HG03135 (cell line): ENCODE data around the gene AGO1.

Experiments
- ATAC-seq: cut with Tn5 transposase; IDR thresholded peaks from one replicate; pipeline ENCODE4 v1.9.1; 2021; ENCODE audit warnings: mild to moderate bottlenecking, moderate library complexity; ENCODE audit not compliant: unreplicated experiment

Gene AGO1

DNA sequence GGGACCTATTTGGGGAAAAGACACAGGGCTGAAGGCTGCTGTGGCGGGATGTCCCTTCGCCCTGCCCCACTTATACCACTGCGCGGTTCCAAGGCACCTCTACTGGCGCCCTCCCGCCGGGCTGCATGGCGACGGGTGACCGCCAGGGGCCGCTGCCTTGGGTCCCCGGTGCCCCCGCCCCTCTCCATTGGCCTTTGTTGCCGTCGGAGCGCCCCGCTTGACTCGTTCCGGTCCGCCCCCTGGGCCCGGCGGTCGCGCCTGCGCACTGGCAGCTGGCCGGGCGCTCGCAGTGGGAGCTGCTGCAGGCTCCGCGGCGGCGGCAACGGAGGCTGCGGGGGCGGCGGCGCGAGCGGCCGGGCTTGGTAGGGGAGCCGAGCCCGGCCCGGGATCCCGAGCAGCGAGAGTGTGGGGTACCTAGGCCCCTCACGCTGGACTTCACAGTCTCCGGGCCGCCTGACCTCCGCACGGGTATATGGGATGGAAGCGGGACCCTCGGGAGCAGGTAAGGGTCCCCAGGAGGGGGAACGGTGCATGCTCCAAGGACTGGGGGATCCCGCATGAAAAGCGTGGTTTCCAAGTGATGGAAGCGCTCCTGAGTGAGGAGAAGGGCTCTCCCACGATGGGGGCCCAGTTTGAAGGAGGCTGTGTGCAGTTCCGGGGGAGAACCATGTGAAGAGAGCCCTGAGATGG lies at the start of gene AGO1:
AGO1 (plus strand) TSS at position 265 of the 690 bp plus-strand sequence; CDS start at position 478, 213 bp downstream.
- peak; percentile 80 for ATAC-seq

DNA sequence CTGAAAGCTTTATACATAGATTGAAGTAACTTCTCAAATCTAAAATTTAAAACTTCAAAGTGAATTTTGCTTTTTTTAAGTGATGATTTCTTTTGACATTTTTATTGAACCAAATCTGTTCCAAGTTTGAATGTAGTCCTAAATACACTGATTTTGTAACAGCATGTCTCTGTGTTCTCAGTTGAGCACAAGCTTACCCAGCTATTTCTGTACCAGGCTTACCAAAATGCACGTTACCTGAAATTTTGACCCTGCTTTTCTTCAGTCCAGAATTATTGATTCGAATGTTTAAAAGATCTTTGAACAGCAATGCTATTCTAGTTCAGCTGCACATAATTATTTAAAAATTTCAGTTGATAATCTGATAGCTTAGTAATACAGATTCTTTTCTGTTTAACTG lies 49.6 kb upstream of the AGO1 start:
- no peak for ATAC-seq

DNA sequence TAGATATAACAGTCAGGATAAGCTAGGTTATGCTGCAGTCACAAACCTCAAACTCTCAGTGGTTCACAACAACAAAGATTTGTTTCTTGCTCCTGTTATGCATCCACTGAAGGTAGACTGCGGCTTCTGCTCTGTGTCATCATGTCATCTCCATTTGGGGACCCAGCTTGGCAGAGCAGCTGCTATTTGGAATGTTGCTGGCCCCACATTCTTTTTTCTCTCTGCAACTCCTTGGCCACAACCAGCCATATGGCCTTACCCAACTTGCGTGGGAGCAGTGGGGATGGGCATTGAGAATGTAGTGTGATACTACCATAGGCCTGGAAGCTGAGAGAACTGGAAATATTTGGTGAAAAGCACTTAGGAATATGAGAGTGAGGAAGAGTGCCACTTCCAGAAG lies 48.8 kb upstream of the AGO1 start:
- ATAC-seq = no peak

DNA sequence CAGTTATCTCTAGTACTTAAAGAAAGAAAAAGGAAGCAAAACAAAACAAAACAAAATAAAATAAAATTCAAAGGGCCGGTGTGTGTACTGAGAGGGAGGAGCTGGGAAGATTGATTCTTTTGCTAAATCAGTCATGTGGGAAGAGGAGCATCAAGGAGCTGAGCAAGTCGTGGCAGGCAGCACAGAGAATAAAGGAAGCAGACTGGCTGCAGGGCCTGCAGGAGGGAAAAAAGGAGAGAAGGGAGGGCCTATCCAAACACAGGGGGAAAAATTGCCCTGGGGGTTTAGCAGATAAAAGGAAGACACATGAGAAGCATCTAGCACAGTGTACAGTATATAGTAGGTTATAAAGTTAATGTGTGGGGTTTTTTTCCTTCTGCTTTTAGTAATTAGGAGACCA lies 47.6 kb upstream of the AGO1 start:
- ATAC-seq = no peak

DNA sequence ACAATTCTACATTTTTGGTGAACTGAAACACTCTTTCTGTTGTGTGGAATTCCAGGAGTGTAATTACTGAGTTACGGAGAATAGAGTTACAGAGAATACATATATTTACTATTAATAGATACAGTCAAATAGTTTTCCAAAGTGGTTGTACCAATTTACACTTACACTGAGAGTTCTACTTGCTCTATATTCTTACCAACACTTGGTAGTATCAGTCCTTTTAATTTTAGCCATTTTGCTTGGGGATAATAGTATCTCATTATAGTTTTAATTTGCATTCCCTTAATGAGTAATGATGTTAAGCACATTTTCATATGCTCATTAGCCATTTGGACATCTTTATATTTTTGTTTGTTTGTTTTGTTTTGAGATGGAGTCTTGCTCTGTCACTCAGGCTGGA lies 46.3 kb upstream of the AGO1 start:
- ATAC-seq = no peak

DNA sequence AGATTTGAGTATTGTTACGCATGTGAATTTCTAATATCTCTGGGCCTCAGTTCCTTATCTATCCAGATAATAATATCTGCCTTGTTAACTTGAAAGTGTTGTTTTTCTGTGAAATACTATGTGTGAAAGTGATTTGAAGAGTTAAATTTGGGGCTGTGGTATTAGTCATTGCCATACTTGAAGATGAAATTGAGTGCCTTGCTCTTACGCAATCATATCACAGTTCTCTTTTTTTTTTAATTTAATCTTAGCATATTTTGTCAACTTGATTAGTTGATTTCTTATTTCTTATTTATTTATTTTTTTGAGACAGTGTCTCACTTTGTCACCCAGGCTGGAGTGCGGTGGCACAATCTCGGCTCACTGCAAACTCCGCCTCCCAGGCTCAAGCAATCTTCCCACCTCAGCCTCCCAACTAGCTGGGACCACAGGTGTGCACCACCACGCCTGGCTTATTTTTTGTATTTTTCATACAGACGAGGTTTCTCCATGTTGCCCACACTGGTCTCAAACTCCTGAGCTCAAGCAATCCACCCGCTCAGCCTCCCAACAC lies 44.2 kb upstream of the AGO1 start:
- ATAC-seq = no peak

DNA sequence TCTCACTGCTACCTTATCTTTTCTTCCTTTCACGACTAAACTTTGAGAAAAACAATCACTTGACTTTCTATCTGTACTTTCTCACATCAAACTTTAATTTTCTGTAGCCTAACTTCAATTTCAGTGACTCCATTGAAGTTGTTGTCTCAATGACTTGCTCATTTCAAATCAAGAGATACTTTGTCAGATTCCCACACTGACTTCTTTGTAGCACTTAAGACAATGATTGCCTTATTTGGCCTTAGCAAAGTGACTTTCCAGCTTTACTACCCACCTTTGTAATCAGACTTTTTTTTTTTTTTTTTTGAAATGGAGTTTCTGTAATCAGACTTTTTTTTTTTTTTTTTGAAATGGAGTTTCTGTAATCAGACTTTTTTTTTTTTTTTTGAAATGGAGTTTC lies 38.2 kb upstream of the AGO1 start:
- ATAC-seq = no peak

DNA sequence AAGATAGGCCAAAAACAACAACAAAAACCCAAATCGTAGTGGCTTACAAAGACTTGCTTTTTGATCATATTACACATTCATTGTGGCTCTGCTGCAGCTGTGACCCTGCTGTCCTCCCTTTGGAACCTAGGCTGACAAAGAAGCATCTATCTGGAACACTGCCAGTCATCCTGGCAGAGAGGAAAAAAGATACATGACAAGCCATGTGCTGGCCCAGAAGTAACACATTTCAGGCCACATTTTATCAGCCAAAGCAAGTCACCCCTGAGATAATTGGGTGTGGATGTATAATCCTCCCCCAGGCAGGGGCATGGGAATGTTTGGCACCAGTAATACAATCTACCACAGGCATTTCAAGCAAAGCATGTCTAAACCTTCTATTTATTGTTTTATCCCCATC lies 37.2 kb upstream of the AGO1 start:
- ATAC-seq = no peak

DNA sequence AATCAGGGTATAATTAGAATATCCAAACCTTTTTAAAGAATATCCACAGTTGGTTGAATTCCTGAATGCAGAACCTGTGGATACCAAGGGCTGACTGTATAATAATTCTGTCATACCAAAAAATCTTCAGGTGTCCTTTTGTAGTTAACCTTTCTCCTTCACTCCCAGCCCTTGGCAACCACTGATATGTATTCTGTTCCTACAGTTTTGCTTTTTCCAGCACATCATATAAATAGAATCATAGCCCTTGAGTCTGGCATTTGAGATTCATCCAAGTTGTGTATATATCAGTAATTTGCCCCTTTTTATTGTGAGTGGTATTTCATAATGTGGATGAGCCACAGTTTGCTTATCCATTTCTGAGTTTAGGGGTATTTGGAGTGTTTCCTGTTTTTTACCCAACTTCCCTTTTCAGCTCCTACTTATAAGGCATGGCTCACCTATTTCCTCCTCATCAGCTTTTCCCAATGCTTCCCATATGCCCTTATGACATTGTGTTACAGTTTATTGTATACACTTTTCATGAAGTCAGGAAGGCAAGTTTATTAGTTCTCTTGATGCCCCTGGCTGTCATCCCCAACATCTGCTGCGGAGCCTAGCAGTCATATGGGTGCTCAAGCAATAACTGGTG lies 35.0 kb upstream of the AGO1 start:
- ATAC-seq = no peak

DNA sequence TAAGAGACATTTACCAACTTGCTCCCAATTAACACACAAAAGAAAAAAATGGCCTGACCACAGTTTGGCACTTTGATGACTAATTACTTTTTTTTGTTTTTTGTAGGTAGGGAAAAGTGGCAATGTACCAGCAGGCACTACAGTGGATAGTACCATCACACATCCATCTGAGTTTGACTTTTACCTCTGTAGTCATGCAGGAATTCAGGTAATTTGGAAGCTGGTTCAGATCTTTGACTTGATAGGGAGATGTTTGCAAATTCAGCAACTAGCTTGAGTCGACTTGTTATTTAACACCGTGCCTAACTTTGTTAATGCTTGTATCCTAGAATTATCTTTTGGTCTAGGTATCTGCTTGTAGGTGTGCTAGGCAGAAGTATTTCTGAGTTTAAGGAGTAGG lies 33.0 kb upstream of the AGO1 start:
- no peak for ATAC-seq

DNA sequence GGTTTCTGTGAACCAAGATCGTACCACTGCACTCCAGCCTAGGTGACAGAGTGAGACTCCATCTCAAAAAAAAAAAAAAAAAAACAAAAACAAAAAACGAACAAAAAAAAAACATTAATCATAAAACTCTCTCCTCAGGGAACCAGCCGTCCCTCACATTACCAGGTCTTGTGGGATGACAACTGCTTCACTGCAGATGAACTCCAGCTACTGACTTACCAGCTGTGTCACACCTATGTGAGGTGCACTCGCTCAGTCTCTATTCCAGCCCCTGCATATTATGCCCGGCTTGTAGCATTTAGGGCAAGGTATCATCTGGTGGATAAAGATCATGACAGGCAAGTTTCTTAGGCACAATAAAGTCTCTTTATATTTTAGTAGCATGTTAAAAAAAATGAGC lies 32.3 kb upstream of the AGO1 start:
- ATAC-seq = no peak

DNA sequence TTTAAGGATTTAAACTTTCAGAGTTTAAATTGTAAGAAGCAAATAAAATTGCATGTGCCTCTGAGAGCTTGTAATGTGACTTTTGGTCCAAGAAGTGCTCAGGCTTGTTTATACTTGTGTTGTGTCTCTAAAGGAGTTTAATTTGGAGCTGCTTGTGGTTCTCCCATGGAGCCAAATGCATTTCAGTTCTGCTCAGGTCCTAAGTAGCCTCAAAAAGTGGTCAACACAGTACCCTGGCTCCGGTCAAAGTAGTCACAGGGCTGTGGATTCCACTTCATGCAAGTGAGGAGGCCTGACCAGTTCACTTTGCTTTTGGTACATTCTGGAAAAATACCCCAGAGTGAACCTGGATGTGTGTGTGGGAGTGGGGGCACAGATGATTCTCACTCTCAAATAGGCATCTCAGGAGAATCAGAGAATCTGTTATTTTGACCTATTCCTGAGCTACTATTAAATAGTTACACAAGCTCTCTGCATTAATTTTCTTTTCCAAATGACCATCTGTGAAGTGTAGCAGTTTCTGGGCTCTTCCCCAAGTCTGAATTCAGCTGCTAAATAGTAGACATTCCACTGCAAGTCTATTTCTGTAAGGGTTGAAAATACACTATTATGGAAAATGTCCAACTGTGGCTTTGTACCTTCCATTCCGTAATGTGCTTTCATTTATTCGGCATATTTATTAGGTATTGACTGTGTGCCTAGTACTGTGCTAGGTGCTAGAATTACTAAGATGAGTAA lies 31.7 kb upstream of the AGO1 start:
- no peak for ATAC-seq

DNA sequence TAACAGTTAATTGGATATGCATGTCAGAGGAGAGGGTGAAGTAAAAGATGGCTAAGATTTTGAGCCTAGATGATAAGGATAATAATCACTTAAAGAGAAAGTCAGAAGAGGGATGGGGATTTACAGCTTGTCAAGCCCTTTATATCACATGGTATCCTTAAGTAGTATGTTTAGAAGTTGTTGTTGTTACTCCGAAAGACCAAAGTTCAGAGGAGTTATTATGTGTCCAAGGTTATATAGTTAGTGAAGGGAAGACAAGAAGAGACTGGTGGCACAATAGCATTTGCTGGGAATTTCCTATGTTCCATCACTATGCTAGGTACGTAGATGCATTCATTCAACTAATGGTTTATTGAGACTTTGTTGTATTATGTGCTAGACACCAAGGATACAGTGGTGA lies 30.8 kb upstream of the AGO1 start:
- no peak for ATAC-seq

DNA sequence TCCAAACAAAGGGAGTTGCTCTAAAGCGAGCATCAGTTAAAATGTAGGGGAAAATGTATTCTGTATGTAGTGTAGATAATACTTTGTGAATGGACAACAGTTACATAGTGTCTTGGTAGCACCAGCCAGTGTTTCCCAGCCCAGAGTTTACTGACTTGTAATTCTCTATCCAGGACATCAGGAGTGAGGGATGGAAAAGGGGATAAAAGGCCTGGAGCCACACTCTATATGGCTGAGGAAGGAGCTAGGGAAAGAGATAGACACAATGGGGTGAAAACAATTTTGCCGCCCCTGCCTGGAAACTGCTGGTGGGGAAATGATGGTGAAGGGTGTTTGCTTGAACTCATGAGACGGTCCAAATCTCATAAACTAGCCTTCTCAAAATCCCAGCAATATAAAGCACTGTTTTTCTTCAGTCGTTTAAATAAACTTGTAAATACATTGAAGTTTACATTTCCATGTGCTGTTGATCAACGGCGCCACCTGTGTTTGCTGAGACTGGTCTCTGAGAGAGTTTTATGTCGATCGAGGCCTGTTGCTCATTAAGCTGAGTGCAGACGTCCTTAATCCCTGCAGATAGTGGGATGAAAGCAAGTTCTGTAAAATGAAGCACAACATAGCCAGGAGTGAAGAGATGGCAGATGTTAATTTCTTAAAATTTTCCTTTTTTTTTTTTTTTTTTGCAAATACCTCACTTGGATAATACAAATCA lies 27.9 kb upstream of the AGO1 start:
- no peak for ATAC-seq

DNA sequence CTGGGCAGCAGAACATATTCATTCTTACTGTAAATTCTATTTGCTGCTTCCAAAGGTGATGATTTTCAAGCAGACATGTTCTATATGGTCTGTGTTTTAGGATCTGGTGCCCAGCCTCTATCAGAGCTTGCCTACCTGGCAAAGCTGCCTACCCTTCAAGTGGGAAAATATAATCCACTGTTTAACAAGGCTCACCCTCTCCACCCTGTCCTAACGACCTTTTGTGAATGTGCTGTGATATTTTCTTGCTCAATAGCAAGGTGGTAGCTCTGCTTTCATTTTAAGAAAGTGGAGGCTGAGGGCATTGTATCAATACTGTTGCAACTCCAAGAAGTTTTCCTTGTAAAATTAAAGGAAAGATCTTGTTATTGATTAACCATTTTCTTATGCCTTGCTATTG lies 26.0 kb upstream of the AGO1 start:
- ATAC-seq = no peak

DNA sequence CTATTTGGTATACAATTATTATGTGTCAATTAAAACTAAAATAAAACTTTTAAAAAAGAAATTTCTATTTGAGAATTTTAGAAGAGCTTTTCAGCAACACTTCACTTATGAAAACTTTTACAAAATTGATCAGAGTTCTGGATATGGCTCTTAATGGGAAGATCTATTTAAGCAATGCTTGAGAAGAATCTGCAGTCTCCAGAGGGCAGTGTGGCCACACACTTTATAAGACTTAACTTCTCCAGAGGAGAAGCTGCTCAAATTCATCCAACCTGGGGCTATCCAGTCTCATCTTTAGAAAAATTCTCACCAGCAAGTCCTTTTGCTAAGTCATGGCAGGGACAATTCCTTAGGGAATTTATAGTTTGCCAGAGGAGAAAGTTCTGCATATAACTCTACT lies 25.2 kb upstream of the AGO1 start:
- no peak for ATAC-seq

DNA sequence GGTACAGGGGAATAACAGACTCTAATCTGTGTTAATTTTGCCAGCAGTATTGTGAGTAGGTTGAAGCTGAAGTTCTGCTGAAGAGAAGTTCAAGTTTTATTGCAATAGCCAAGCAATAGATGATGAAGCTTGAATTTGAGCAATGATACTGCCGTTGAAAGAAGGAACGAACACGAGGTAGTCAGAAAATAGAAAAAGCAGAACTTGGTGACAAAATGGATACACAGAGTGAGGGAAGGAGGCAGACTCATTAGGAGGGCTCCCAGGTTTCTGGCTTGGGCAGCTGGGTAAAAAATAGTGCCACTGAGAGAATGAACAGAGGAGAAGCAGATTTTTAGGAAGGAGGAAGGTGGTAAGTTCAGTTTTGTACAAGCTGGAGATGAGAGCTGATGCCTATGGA lies 22.3 kb upstream of the AGO1 start:
- no peak for ATAC-seq

DNA sequence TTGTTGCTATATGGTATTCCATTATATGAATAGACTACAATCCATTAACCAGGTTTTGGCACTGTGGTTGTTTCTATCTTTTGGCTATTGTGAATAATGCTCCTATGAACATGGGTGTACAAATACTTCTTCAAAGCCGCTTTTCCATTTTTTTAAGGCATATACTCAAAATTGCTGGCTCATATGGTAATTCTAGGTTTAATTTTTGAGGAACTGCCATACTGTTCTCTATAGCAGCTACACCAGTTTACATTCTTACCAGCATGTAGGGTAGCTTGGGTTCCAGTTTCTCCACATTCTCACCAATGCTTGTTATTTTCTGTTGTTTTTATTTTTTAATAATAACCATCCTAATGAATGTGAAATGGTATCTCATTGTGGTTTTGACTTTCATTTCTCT lies 19.9 kb upstream of the AGO1 start:
- no peak for ATAC-seq

DNA sequence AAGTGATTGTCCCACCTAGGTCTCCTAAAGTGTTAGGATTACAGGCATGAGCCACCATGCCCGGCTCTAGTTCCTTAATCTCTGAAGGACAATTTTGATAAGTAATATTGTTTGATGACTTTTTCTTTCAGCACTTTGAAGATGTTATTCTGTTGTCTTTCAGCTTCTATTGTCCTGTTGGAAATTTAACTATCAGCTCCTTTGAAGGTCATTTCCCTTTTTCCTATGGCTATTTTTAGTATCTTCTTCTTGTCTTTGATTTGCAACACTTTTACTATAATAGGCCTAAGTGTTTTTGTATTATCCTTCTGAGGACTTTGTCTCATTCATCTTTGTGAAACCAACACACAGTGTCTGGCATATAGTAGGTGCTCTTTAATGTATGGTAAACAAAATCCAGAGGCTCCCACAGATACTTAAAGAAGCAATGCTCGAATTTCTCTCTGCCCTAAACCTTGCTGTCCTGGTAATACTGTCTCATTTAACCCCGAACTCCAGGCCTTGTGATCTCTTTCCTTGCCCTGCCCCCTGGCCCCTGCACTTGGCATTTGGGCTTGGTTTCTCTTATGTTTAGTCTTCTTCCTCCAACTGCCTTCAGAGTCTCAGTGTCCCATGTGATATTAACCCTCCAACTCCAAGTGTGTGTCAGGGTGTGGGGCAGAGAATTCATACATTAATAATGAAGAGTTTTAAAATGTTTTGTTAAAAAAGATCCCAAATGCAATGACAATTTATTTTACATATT lies 19.0 kb upstream of the AGO1 start:
- no peak for ATAC-seq

DNA sequence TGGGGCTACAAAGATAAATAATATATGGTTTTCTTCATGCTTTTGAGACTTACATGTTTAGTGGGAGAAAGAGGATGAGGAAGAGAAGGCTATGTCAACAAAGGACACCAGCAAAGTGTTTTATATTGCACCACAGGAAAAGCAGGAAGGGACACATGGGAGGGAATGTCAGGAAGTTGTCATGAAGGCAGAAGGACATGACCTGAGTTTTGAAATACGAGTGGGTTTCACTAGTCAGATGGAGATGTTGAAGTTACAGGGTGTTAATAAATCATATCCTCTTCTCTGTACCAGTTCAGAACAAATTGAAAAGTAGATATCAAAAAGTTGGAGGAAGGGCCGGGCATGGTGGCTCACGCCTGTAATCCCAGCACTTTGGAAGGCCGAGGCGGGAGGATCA lies 18.2 kb upstream of the AGO1 start:
- no peak for ATAC-seq

DNA sequence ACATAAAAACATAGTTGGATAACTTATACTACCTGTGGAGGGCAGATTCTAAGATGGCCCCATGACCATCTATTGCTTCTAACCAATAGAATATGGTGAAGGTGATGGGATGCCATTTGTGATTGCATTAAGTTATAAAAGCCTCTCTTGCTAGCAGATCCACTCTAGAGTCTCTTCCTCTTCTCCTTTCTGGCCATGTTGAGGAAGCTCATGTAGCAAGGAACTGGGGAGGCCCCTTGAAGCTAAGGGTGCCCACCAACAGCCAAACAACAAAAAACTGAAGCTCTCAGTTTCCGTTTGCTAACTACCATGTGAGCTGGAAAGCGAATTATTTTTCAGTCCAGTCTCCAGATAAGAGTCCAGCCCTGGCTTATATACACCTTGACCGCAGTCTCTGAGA lies 16.0 kb upstream of the AGO1 start:
- no peak for ATAC-seq
